ENCODE measurements around the gene FAM120AOS.
A peak's percentile ranks its signal among the peaks of the same experiment; 100 is the strongest.

FAM120AOS gene

DNA sequence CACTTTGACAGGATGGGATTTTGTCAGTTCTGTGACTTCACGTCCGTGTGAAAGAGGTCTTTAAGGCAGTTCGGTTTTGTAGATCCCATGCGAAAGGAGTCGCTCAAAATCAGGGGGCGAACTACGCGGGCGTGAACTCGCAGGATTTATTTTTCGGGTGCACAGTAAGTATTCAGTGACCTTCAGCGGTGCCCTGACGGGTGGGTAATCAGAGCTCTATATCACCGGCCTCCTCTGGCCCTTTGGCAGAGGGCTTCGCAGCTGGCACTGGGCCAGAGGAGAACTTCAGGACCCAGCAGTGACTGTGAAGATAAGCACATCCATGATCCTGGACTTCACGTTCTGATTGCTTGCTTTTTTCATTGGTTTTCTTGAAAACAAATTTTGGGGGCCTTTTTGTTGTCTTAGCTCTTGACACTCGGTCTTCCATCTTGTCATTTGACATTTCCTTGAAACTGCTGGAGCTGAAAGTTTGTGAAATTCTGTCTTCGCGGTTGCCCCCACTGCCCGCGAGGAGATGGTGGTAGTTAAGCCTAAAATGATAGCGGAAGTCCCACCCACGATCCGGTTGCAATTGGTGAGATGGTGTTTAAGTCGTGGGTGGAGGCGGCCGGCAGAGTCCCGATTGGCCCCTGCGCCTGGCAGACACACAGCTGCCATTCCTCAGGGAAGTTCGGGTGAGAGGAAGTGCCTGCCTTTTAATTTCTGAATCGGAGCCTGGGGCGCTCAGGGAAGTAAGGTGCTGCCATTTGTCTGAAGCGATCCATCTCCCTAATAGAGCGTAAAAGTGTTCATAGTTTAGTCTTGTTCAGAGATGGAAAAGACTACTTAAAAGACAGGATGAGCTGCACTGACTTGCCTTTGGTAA, at the start of gene FAM120AOS:
Gene FAM120AOS, minus strand, starts transcription at position 535 of the 868 bp plus-strand sequence. CDS start 872 bp downstream, outside the sequence.
- peak; percentile 91 for DNase-seq (ENCODE audit: low spot score)

DNA sequence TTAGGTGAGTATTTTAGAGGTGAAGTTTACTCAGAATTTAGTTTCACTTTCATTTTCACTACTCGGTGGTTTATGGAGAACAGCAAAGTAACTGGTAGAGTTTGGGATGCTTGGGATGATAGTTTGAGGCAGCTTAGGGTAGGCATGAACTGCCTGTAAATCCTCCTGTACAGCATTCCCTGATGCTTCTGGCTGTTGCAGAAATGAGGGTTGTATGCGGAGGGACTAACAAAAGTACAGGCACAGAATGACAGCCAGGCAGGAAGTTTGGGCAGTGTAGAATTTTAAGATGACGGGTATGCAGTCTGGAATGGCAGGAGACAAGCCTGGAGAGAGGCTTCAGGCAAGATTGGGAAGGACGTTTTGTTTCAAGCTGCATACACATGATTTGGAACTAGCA, 48.0 kb upstream of the FAM120AOS start:
- DNase-seq (ENCODE audit: low spot score) = no peak

DNA sequence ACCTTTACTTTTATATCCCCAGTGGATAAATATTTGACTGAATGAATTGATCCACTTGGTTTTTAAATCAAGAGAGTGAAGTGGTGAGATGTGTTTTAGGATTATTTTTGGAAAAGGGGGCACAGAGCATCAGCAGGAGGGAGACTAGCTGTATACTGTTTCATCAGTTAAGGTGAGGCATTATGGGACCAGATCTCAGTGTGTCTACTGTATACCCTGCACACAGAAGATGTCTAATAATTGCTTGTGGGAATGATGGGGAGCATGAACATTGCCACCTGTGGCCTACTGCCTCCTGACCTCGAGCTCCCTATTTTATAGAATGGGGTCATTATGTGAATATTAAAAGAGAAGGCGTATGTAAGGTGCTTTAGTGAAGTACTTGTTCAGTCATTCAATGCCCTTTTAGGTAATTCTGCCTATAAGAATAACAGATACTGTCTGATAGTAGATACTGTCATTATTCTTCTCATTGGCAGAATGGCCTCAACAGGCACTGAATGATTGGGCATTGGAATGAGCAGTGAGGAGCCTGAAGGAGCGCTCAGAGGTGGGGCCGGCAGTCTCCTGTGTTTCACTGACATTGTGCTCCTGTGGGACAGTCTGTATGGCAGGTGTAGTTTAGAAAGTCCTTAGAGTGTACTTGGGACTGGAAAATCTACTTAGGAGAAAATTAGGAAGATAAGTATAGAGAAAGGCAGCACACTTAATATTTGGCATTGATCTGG, 47.4 kb upstream of the FAM120AOS start:
- DNase-seq (ENCODE audit: low spot score) = no peak

DNA sequence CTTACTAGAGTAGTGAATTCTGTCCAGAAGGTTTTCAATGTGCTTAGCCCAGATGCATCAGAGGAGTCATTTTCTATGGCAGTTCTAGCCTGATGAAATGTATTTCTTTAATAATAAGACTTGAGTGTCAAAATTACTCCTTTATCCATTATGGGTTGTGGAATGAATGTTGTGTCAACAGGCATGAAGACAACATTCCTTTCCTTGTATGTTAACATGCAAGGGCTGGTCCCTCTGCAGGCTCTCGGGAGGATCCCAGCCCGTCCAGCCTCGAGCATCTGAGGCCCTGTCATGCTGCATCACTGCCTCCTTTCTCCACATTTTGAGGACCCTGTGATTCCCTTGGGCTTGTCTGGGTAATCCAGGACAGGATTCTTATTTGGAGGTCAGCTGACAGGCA, 42.9 kb upstream of the FAM120AOS start:
- DNase-seq (ENCODE audit: low spot score) = no peak

DNA sequence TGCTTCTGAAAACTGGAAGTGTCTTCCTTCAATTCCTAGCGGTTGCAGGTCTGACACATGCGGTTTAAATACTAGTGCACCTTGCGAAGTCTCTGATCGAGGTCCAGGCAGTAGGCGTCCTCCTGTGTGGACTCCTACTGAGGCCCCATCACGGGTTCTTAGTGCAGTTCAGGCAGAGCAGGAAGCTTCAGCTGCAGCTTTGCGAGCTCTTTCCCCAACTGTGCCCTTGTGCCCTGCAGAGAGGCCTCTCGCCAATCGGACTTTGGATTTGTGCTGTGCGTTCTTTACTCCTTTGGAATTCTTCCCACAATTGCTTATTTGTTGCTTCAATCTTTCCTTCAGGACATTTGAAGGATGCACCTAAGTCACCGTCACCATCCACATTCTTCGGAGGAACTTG, 40.6 kb upstream of the FAM120AOS start:
- DNase-seq (ENCODE audit: low spot score) = no peak

DNA sequence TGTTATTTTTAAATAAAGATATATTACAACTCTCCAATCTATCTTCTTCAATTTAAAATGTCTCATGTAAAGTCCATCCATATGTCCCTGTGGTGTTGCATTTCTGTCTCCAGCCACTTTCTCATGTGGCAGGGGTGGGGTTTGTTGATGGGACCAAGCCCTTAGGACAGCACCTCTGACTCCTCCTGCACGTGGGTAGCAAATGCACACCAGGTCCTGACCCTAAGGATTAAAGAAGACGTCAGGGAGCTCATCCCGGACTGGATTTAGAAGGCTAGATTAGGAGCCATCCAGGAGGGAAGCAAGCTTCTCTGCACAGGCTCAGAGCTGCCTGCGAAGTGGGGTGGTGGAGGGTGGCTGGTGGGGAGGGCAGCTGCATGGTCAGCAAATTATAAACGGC, 38.9 kb upstream of the FAM120AOS start:
- DNase-seq (ENCODE audit: low spot score) = no peak

DNA sequence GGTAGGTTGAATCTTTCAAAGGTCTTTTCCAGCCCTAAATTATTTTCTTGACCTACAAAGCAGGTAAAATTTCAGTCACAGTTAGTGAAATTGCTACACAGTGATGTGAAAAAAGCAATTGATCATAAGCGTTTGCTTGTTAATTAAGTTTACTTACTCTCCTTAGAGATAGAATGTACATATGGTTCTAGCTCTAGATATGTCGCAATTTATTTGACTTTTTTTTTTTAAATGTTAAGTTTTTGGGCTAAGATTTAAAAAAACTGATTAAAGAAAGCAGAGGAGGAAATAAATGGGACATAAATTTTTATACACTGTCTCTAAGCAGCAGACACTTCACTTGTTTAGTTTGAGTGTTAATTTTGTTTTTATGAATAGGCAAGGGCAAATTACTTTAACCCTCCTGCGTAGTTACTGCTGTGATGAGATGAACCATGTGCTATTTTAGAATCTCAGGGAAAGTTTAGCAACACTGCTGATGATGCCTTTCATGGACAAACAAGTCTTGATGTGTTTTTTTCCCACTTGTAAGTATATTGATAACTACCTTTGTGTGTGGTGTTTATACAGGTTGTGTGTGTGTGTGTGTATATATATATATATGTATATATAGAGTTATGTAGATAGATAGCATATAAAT, 38.3 kb upstream of the FAM120AOS start:
- no peak for DNase-seq (ENCODE audit: low spot score)

DNA sequence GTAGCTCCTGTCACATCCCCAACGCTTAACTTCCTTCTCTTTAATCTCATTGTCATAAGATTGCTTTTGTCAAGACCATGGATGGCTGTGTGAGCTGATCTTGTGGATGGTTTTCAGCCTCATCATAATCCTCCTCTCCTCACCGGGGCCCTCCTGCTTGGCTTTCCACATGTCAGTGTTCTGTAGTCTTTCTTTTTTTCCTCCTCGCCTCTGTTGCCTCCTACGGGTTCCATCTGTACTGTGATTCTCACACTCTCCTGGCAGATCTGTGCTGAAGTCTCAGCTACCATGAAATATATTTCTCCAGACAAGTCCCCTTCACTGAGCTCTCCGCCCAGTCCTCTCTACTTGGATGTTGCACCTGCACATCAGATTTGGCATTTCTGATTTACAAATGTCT, 34.9 kb upstream of the FAM120AOS start:
- DNase-seq (ENCODE audit: low spot score) = no peak

DNA sequence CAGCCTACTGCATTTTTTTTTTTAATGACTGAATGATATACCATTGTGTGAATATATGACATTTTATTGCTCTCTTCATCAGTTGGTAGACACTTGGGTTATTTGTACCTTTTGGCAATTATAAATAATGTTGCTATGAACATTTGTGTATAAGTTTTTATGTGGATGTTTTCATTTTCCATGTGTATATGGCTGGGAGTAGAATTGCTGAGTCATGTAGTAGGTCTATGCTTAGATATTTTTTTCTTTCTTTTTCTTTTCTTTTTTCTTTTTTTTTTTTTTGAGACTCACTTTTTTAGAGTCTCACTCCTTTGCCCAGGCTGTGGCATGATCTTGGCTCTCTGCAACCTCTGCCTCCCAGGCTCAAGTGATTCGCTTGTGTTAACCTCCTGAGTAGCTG, 32.9 kb upstream of the FAM120AOS start:
- no peak for DNase-seq (ENCODE audit: low spot score)

DNA sequence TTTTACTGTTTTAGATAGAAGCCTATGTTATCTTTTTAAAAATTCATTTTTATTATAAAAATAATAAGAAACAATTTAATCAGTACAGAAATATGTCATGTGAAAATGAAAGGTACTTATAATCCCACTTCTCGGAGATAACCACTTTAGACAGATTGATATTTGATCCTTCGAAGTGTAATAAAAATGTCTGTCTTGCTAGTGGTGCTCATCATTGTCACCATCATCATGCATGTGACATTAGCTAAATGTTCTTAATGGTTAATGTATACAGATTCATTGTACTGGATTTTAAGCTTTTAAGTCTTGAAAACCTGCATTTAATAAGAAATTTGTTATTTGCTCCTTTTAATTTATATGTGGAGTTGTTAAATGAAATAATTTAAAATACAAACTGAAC, 30.1 kb upstream of the FAM120AOS start:
- no peak for DNase-seq (ENCODE audit: low spot score)

DNA sequence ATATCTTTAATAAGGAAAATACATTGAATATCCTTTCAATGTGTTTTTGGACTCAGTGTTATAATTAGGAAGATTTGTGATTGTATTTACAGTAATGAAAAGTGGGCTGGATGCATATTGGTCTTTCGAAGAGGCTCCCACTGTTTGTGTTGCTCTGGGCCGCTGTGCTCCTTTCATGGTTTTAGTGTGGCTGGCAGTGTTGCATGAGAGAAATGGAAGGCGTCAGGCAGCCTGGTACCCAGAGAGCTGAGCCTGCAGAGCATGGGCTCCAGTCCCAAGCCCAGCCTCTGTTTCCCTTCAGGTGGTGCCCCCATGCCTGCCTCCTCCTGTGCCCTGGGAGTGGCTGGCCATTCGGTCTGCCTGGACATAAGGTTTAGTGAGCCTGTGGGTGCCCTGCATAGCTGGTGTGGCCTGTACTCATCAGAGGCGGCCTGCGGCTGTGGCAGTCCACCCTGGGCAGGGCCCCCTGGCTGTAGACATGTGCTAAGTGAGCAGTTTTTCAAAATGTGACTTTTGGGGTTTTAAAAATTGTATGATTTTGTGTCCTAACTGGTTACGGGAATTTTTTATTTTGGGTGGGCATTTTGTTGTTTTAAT, 27.4 kb upstream of the FAM120AOS start:
- no peak for DNase-seq (ENCODE audit: low spot score)

DNA sequence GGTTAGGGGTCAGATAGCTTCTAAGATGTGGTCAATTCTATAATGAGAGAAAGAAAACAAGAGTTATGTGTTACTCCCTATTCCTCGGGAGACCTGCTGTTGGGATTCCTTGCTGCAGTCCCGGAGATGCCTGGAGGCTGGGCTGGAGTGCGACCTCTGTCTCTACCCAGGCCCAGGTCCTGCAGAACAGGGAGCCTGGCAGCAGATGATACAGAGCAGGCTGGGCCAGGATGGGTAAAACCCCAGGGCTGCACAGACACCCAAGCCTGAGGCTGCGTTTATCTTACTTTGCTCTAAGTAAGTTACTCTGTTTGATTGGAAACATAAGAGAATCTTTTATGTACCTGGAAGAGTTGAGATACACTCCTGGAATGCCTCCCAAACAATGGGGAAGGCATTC, 26.9 kb upstream of the FAM120AOS start:
- no peak for DNase-seq (ENCODE audit: low spot score)

DNA sequence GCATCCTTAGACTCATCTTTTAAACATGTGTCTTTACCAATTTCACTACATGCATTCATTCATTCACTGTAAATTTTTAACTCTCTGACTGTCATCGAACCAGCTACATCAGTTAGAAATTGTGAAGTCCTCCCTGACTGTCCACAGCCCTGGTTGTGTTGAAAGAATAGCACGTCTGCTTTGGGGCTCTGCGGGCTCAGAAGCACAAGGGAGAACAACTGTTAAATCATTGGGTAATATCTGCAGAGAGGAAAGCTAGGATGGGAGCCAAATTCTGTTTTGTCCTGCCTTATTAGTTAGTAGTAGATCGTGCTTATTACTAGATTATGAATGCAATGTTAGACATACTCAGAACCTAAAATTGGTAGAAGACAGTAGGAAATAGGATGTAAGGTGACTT, 26.3 kb upstream of the FAM120AOS start:
- no peak for DNase-seq (ENCODE audit: low spot score)

DNA sequence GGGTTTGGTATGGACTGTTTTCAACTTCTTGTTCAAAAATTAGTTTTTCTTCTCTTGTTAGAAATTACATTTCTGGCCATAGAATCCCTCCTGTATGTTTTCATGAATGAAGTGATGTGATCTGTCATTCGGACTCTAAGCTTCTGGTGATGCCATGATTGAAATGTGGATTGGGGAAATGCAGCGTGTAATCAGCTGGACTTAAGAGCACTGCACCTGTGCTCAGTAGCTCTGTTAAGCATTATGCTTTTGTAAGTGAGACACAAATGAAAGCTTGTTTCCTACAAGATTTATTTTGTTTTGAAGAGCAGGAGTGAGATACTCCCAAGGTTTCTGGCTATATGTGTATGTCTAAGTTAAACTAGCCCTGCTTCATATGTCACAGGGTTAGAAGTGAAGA, 24.0 kb upstream of the FAM120AOS start:
- DNase-seq (ENCODE audit: low spot score) = no peak

DNA sequence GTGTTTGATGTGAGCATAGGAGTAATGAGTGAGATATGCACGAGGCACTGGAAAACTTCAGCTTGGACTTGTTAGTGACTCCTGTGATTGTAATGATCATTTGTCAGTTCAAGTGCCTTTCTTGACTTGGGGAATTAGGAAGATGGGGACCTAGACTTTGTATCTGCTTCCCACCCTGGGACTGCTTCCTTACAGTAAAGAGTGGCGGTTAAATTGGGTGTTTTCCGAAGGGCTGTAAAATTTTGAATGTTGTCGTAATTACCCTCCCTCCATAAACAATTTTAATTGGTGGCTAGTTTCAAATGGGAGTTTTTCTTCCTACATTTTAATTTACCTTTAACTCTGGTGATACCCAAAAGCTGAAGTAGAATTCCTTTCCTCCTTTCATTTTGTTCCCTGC, 23.5 kb upstream of the FAM120AOS start:
- no peak for DNase-seq (ENCODE audit: low spot score)

DNA sequence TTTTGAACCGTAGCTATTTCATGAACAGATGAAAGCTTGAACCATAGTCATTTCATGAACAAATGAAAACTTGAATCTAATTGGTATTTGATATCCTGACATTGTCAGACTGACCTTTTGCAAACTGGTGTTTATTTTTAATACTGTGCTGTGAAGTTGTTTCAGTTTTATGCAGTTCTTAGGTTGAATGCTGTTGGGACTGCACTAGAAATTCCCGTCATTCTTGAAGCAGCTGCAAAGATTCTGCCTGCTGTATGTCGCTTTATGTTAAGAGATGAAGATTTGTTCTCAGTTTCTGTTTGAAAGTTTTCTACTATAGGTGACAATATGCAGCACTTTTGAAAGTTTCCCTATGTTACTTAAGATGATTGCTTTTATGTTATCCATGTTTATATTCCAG, 22.5 kb upstream of the FAM120AOS start:
- no peak for DNase-seq (ENCODE audit: low spot score)

DNA sequence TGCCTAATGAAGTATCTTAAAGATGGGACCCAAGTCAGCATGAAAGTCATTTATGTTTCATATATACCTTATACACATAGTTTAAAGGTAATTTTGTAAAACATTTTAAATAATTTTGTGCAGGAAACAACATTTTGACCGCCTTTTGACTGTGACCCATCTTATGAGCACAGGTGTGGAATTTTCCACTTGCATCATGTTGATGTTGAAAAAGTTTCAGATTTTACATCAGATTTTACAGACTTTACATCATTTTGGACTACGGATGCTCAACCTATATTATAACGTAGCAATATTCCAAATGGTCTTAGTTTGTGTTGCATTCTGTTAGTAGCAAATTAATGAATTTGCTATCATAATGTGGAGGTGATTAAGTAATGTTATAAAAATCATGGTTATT, 21.7 kb upstream of the FAM120AOS start:
- DNase-seq (ENCODE audit: low spot score) = no peak

DNA sequence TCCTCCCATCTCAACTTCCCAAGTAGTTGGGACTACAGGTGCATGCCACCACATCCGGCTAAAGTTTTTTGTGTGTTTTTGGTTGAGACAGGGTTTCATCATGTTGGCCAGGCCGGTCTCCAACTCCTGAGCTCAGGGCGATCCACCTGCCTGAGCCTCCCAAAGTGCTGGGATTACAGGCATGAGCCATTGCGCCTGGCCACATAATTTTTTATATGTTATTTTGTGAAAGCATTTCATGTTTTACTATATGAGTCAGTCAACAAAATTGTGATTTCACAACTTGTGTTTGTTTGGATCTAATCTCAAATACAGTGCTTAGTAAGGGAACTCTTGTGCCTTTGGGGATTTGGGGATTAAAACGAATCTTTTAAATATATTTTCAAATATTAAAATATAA, 20.0 kb upstream of the FAM120AOS start:
- no peak for DNase-seq (ENCODE audit: low spot score)

DNA sequence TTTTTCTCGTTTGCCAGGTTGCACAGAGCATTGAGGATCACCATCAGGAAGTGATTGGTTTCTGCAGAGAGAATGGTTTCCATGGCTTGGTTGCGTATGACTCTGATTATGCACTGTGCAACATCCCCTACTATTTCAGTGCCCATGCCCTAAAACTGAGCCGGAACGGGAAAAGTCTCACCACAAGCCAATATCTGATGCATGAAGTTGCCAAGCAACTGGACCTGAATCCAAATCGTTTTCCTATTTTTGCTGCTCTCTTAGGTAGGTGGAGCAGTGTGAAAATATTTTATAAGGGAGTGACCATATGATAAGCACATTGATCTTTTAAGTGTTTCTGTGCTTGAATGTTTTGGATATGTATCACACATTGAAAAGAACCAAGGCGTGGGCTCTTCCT, 17.7 kb upstream of the FAM120AOS start:
- no peak for DNase-seq (ENCODE audit: low spot score)

DNA sequence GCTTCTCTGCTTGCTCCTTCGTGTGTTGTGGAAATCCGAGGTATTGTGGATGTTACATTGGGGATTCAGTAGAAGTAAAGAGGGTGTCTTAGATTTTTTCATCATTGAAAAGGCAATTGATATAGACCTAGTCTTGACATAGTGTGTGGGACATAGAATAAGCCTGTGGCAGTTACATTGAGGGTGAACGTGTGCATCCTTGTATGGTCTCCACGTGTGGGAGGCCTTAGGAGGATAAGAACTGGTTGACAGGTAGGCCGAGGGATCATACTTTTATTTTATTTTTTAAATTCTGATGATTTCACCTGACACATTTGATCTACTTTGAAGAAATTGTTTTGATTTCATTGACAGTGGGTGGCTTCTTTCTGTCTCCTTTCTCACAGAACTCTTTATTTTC, 17.0 kb upstream of the FAM120AOS start:
- no peak for DNase-seq (ENCODE audit: low spot score)

DNA sequence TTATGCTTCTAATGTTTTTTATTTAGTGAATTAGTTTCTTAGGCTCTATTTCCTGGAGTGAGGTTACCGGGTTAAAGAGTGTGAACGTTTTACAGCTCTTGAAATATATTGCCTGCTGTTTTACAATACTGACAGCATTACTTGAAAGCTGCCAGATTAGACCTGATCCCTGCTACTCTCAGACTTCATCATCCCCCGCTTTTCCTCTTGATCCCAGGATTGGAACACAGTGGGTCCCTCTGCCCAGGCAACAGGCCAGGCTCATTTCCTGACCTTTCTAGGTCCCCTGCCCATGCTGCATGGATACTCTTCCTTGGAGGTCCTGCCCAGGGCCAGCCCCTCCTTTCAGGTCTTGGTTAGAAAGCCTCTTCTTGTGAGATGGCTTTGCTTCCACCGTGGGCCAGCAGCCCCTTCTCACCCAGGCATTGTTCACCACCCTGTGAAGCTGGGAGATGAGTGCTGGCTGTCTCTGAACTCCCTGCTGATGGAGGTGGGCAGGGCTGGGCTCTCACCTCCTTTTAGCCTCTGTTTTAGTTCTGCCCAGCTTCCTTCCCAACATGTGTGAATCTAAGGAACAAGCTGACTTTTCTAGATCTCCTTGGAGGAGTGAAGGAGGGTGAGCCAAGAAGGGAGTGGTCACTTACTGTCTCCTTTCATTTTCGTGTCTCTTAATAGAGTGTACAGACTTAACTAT, 15.5 kb upstream of the FAM120AOS start:
- DNase-seq (ENCODE audit: low spot score) = peak; percentile 57

DNA sequence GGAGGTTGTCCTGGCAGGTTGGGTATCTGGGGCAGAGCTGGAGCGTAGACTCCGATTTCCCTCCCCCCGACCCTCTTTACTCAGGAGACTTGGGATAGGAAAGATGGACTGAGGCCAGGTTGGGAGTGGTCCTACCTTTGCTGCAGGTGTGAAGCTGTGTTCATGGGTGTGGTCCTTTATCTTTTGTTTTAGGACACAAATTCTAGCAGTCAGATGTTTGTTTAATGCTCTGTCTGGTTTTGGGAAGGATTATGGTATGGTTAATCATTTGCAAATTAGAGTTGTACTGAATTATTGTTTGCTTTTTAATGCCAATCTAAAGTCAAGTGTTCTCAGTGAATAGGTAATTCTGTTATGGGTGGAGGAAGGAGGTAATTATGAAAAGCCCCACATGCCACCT, 14.1 kb upstream of the FAM120AOS start:
- no peak for DNase-seq (ENCODE audit: low spot score)
